Measurements from ENCODE around the gene NHERF1. TPM values are rescaled to one million over a fixed set of nuclear protein-coding genes. Genes with fewer than 3 reads are reported as not detected.

The NHERF1 gene
- total and polyA plus RNA-seq, 9 of the 15 experiments (the other 6 are each of a cell fraction or from before 2014, with no cell fraction given), result 11.4 to 79.9 (median 36.9) TPM

- no peak for TF ChIP-seq HDAC8 (tag; IDR thresholded peaks at IDR 0.05)
- no peak for TF ChIP-seq OTX1 (CRISPR knock-in tag; IDR thresholded peaks at IDR 0.05)
- no peak for TF ChIP-seq MEF2A (IDR thresholded peaks at IDR 0.05; ENCODE audit: control insufficient read depth, low read depth, low read length)
- TF ChIP-seq ZNF764 (CRISPR knock-in tag; IDR thresholded peaks at IDR 0.05; ENCODE audit: low read depth), result no peak
- no peak for TF ChIP-seq ZNF253 (CRISPR knock-in tag; conservative IDR thresholded peaks at IDR 0.05)
- TF ChIP-seq SRF (CRISPR knock-in tag; IDR thresholded peaks at IDR 0.05), result no peak
- no peak for TF ChIP-seq WHSC1 (IDR thresholded peaks at IDR 0.05; ENCODE audit: low read length)
- TF ChIP-seq CEBPG (CRISPR knock-in tag; IDR thresholded peaks at IDR 0.05), result no peak
- TF ChIP-seq CEBPG (tag; conservative IDR thresholded peaks at IDR 0.05 in 1 of 2, IDR thresholded peaks at IDR 0.05 in 1 of 2), result no peak
- no peak for TF ChIP-seq NFATC3 (IDR thresholded peaks at IDR 0.05)
- no peak for TF ChIP-seq ZNF696 (CRISPR knock-in tag; conservative IDR thresholded peaks at IDR 0.05)
- no peak for TF ChIP-seq CEBPB (tag; IDR thresholded peaks at IDR 0.05)
- TF ChIP-seq, protein P1, sequence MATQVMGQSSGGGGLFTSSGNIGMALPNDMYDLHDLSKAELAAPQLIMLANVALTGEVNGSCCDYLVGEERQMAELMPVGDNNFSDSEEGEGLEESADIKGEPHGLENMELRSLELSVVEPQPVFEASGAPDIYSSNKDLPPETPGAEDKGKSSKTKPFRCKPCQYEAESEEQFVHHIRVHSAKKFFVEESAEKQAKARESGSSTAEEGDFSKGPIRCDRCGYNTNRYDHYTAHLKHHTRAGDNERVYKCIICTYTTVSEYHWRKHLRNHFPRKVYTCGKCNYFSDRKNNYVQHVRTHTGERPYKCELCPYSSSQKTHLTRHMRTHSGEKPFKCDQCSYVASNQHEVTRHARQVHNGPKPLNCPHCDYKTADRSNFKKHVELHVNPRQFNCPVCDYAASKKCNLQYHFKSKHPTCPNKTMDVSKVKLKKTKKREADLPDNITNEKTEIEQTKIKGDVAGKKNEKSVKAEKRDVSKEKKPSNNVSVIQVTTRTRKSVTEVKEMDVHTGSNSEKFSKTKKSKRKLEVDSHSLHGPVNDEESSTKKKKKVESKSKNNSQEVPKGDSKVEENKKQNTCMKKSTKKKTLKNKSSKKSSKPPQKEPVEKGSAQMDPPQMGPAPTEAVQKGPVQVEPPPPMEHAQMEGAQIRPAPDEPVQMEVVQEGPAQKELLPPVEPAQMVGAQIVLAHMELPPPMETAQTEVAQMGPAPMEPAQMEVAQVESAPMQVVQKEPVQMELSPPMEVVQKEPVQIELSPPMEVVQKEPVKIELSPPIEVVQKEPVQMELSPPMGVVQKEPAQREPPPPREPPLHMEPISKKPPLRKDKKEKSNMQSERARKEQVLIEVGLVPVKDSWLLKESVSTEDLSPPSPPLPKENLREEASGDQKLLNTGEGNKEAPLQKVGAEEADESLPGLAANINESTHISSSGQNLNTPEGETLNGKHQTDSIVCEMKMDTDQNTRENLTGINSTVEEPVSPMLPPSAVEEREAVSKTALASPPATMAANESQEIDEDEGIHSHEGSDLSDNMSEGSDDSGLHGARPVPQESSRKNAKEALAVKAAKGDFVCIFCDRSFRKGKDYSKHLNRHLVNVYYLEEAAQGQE (IDR thresholded peaks at IDR 0.05; ENCODE audit: borderline replicate concordance), result no peak
- TF ChIP-seq, protein P1 (CRISPR knock-in tag; IDR thresholded peaks at IDR 0.05; ENCODE audit: low read depth), result no peak
- TF ChIP-seq TAF7 (tag; IDR thresholded peaks at IDR 0.05), result no peak
- TF ChIP-seq COPS2 (conservative IDR thresholded peaks at IDR 0.05), result no peak
- TF ChIP-seq MEIS2 (IDR thresholded peaks at IDR 0.05; ENCODE audit: partially characterized antibody), result no peak
- TF ChIP-seq ZFP36 (IDR thresholded peaks at IDR 0.05; ENCODE audit: low read depth, low read length, partially characterized antibody), result no peak
- TF ChIP-seq RBFOX2 (IDR thresholded peaks at IDR 0.05; ENCODE audit: low read depth, low read length), result peak; percentile 25; the same call in 1 of the 2 replicates
- TF ChIP-seq CHAMP1 (IDR thresholded peaks at IDR 0.05), result no peak
- no peak for TF ChIP-seq ARID2 (IDR thresholded peaks at IDR 0.05)
Observed at GRCh38 chr17:74769856-74770497, 21.5 kb downstream of the NHERF1 start (continued).
